Activated CD8-positive, alpha-beta memory T cell treated with anti-CD3 and anti-CD28 coated beads, Interleukin-2, amount 50 U/mL, for 4 hours (primary cell): Measurements from ENCODE around the gene TRPV2.

Experiments
- DNase-seq: peaks from one replicate; pipeline ENCODE4 v3.0.0-alpha.2; 2020

TRPV2 gene

GRCh38 chr17:16477666-16478065, 62.3 kb downstream of the TRPV2 start:
- DNase-seq: no peak

- DNase-seq: no peak
These were observed 63.3 kb downstream of the TRPV2 start for GRCh38 chr17:16478649-16479048.

GRCh38 chr17:16479264-16479663, 63.9 kb downstream of the TRPV2 start:
- no peak for DNase-seq

GRCh38 chr17:16480995-16481394, 65.6 kb downstream of the TRPV2 start:
- no peak for DNase-seq

GRCh38 chr17:16482253-16482652, 66.9 kb downstream of the TRPV2 start:
- no peak for DNase-seq

GRCh38 chr17:16483021-16483645, 67.8 kb downstream of the TRPV2 start:
- DNase-seq: no peak

- no peak for DNase-seq
These were observed 69.2 kb downstream of the TRPV2 start for GRCh38 chr17:16484445-16485175.
